ENCODE data around the gene SH3RF3. TPM values are rescaled to one million over a fixed set of nuclear protein-coding genes. Genes with fewer than 3 reads are reported as not detected.

Gene SH3RF3
- total and polyA plus RNA-seq, 5 donors from 2014 or later: 0.16 to 1.6 (median 0.76) TPM

- Histone ChIP-seq H3K4me3 (ENCODE audit: low read depth, low read length) (no peak overlapping the region), H3K9me3 (ENCODE audit: control insufficient read depth in 2 of 2, low read length in 2 of 2) (no peaks in the 10 kb centered on the region), H3K27me3 (ENCODE audit: control insufficient read depth, insufficient read depth, low read length) (no peaks in the 10 kb centered on the region), H3K4me1 (ENCODE audit: control insufficient read depth, insufficient read depth, low read length, poor library complexity, severe bottlenecking) (no peaks in the 10 kb centered on the region), H3K36me3 (ENCODE audit: control insufficient read depth, insufficient read depth, low read length) (no peaks in the 10 kb centered on the region), H3K27ac (ENCODE audit: insufficient read depth, low read length, poor library complexity, severe bottlenecking) (no peak overlapping the region)
- Mint-ChIP-seq H3K27me3 (peaks cover 38% of the 10 kb centered on the region), H3K36me3 (peaks cover 4% of the 10 kb centered on the region), H3K27ac (no peak overlapping the region), H3K9me3 (no peaks in the 10 kb centered on the region), H3K4me1 (peaks cover 0 to 41% (median 7%) of the 10 kb centered on the region in 4 donors), H3K4me3 (no peak overlapping the region)
- no peak for ATAC-seq (ENCODE audit: low read depth in 2 of 2)
- no peak for DNase-seq
Measured at GRCh38 chr2:109226622-109227021, 97.6 kb downstream of the SH3RF3 start.

- Mint-ChIP-seq H3K27ac (no peak overlapping the region), H3K36me3 (peaks cover 4% of the 10 kb centered on the region), H3K9me3 (no peaks in the 10 kb centered on the region), H3K4me3 (no peak overlapping the region), H3K27me3 (peaks cover 39% of the 10 kb centered on the region), H3K4me1 (peaks cover 0 to 34% (median 8%) of the 10 kb centered on the region in 4 donors)
- Histone ChIP-seq H3K27ac (ENCODE audit: insufficient read depth, low read length, poor library complexity, severe bottlenecking) (no peak overlapping the region), H3K9me3 (ENCODE audit: control insufficient read depth in 2 of 2, low read length in 2 of 2) (no peaks in the 10 kb centered on the region), H3K27me3 (ENCODE audit: control insufficient read depth, insufficient read depth, low read length) (peaks cover 12% of the 10 kb centered on the region), H3K36me3 (ENCODE audit: control insufficient read depth, insufficient read depth, low read length) (no peaks in the 10 kb centered on the region), H3K4me1 (ENCODE audit: control insufficient read depth, insufficient read depth, low read length, poor library complexity, severe bottlenecking) (no peaks in the 10 kb centered on the region), H3K4me3 (ENCODE audit: low read depth, low read length) (no peak overlapping the region)
- ATAC-seq (ENCODE audit: low read depth in 2 of 2) (no peak), DNase-seq (no peak)
Measured at GRCh38 chr2:109229094-109229675, 100.2 kb downstream of the SH3RF3 start.

- no peaks in the 10 kb centered on the region for H3K36me3 ChIP-seq (ENCODE audit: control insufficient read depth, insufficient read depth, low read length)
- H3K9me3 ChIP-seq (ENCODE audit: control insufficient read depth in 2 of 2, low read length in 2 of 2): no peaks in the 10 kb centered on the region
- ATAC-seq (ENCODE audit: low read depth in 2 of 2): no peak
- DNase-seq: no peak
- Mint-ChIP-seq H3K27me3 (peaks cover 42% of the 10 kb centered on the region), H3K36me3 (peaks cover 4% of the 10 kb centered on the region), H3K9me3 (peaks cover 0 to 1% (median 0%) of the 10 kb centered on the region in 7 donors), H3K4me3 (no peak overlapping the region), H3K27ac (no peak overlapping the region), H3K4me1 (peaks cover 0 to 46% (median 7%) of the 10 kb centered on the region in 4 donors)
- H3K27me3 ChIP-seq (ENCODE audit: control insufficient read depth, insufficient read depth, low read length): peaks cover 12% of the 10 kb centered on the region
- no peaks in the 10 kb centered on the region for H3K4me1 ChIP-seq (ENCODE audit: control insufficient read depth, insufficient read depth, low read length, poor library complexity, severe bottlenecking)
- no peak overlapping the region for H3K4me3 ChIP-seq (ENCODE audit: low read depth, low read length)
- no peak overlapping the region for H3K27ac ChIP-seq (ENCODE audit: insufficient read depth, low read length, poor library complexity, severe bottlenecking)
Measured at GRCh38 chr2:109230941-109231420, 102.0 kb downstream of the SH3RF3 start.

- H3K4me3 Mint-ChIP-seq: no peak overlapping the region
- no peak overlapping the region for H3K4me3 ChIP-seq (ENCODE audit: low read depth, low read length)
- no peaks in the 10 kb centered on the region for H3K36me3 ChIP-seq (ENCODE audit: control insufficient read depth, insufficient read depth, low read length)
- H3K4me1 Mint-ChIP-seq: peaks cover 0 to 50% (median 8%) of the 10 kb centered on the region in 4 donors
- H3K36me3 Mint-ChIP-seq: peaks cover 4% of the 10 kb centered on the region
- DNase-seq (no peak), ATAC-seq (ENCODE audit: low read depth in 2 of 2) (no peak)
- peaks cover 42% of the 10 kb centered on the region for H3K27me3 Mint-ChIP-seq
- H3K27ac ChIP-seq (ENCODE audit: insufficient read depth, low read length, poor library complexity, severe bottlenecking): no peak overlapping the region
- no peaks in the 10 kb centered on the region for H3K9me3 ChIP-seq (ENCODE audit: control insufficient read depth in 2 of 2, low read length in 2 of 2)
- H3K27me3 ChIP-seq (ENCODE audit: control insufficient read depth, insufficient read depth, low read length): peaks cover 12% of the 10 kb centered on the region
- H3K4me1 ChIP-seq (ENCODE audit: control insufficient read depth, insufficient read depth, low read length, poor library complexity, severe bottlenecking): no peaks in the 10 kb centered on the region
- H3K27ac Mint-ChIP-seq: no peak overlapping the region
- H3K9me3 Mint-ChIP-seq: peaks cover 0 to 1% (median 0%) of the 10 kb centered on the region in 7 donors
Measured at GRCh38 chr2:109231428-109231827, 102.4 kb downstream of the SH3RF3 start.

GRCh38 chr2:109231996-109232705, 103.1 kb downstream of the SH3RF3 start:
- DNase-seq: no peak
- Mint-ChIP-seq H3K36me3 (peaks cover 4% of the 10 kb centered on the region), H3K4me3 (no peak overlapping the region), H3K4me1 (peaks cover 0 to 56% (median 12%) of the 10 kb centered on the region in 4 donors), H3K9me3 (peaks cover 0 to 1% (median 0%) of the 10 kb centered on the region in 7 donors), H3K27ac (no peak overlapping the region), H3K27me3 (peaks cover 42% of the 10 kb centered on the region)
- Histone ChIP-seq H3K27ac (ENCODE audit: insufficient read depth, low read length, poor library complexity, severe bottlenecking) (no peak overlapping the region), H3K27me3 (ENCODE audit: control insufficient read depth, insufficient read depth, low read length) (peaks cover 12% of the 10 kb centered on the region), H3K4me3 (ENCODE audit: low read depth, low read length) (no peak overlapping the region), H3K4me1 (ENCODE audit: control insufficient read depth, insufficient read depth, low read length, poor library complexity, severe bottlenecking) (no peaks in the 10 kb centered on the region), H3K36me3 (ENCODE audit: control insufficient read depth, insufficient read depth, low read length) (no peaks in the 10 kb centered on the region), H3K9me3 (ENCODE audit: control insufficient read depth in 2 of 2, low read length in 2 of 2) (no peaks in the 10 kb centered on the region)
- ATAC-seq (ENCODE audit: low read depth in 2 of 2): no peak

- H3K27me3 Mint-ChIP-seq: peaks cover 42% of the 10 kb centered on the region
- H3K9me3 Mint-ChIP-seq: peaks cover 0 to 1% (median 0%) of the 10 kb centered on the region in 7 donors
- Histone ChIP-seq H3K27me3 (ENCODE audit: control insufficient read depth, insufficient read depth, low read length) (peaks cover 12% of the 10 kb centered on the region), H3K27ac (ENCODE audit: insufficient read depth, low read length, poor library complexity, severe bottlenecking) (no peak overlapping the region), H3K4me1 (ENCODE audit: control insufficient read depth, insufficient read depth, low read length, poor library complexity, severe bottlenecking) (peaks cover 2% of the 10 kb centered on the region), H3K36me3 (ENCODE audit: control insufficient read depth, insufficient read depth, low read length) (no peaks in the 10 kb centered on the region), H3K9me3 (ENCODE audit: control insufficient read depth in 2 of 2, low read length in 2 of 2) (no peaks in the 10 kb centered on the region), H3K4me3 (ENCODE audit: low read depth, low read length) (no peak overlapping the region)
- no peak overlapping the region for H3K4me3 Mint-ChIP-seq
- ATAC-seq (ENCODE audit: low read depth in 2 of 2): no peak
- peaks cover 0 to 59% (median 15%) of the 10 kb centered on the region in 4 donors for H3K4me1 Mint-ChIP-seq
- no peak for DNase-seq
- H3K27ac Mint-ChIP-seq: no peak overlapping the region
- peaks cover 4% of the 10 kb centered on the region for H3K36me3 Mint-ChIP-seq
Measured at GRCh38 chr2:109232909-109233308, 103.9 kb downstream of the SH3RF3 start.

- no peak for DNase-seq
- no peak for ATAC-seq (ENCODE audit: low read depth in 2 of 2)
- Histone ChIP-seq H3K27me3 (ENCODE audit: control insufficient read depth, insufficient read depth, low read length) (peaks cover 12% of the 10 kb centered on the region), H3K36me3 (ENCODE audit: control insufficient read depth, insufficient read depth, low read length) (no peaks in the 10 kb centered on the region), H3K4me1 (ENCODE audit: control insufficient read depth, insufficient read depth, low read length, poor library complexity, severe bottlenecking) (peaks cover 9% of the 10 kb centered on the region), H3K9me3 (ENCODE audit: control insufficient read depth in 2 of 2, low read length in 2 of 2) (no peaks in the 10 kb centered on the region), H3K4me3 (ENCODE audit: low read depth, low read length) (no peak overlapping the region), H3K27ac (ENCODE audit: insufficient read depth, low read length, poor library complexity, severe bottlenecking) (no peak overlapping the region)
- Mint-ChIP-seq H3K36me3 (peaks cover 4% of the 10 kb centered on the region), H3K27me3 (peaks cover 40% of the 10 kb centered on the region), H3K27ac (no peak overlapping the region), H3K4me1 (peaks cover 3 to 59% (median 19%) of the 10 kb centered on the region in 4 donors), H3K9me3 (peaks cover 0 to 1% (median 0%) of the 10 kb centered on the region in 7 donors), H3K4me3 (no peak overlapping the region)
Measured at GRCh38 chr2:109233643-109234042, 104.6 kb downstream of the SH3RF3 start.
